OCI-LY3 (cell line): Measurements from ENCODE around the gene FICD.
A peak's percentile ranks its signal among the peaks of the same experiment; 100 is the strongest.

Experiments
- H2AFZ ChIP-seq: fragments of 200-600, 300-600 bp; shearing (Covaris generic); 2 replicates; pipeline ENCODE4 v1.6.0; 2014; ENCODE audit warnings: antibody characterized with exemption, low read depth, low read length
- H3K27ac ChIP-seq: fragments of 200-600, 300-600 bp; sonication (generic); 2 replicates; pipeline ENCODE4 v1.5.1; 2014; ENCODE audit warnings: mild to moderate bottlenecking, low read length, moderate library complexity, mixed read lengths
- H3K27me3 ChIP-seq: fragments of 200-600, 300-600 bp; sonication (generic); 2 replicates; pipeline ENCODE4 v1.6.1; 2014; ENCODE audit warnings: low read depth, low read length, mixed read lengths
- H3K36me3 ChIP-seq: fragments of 200-600, 300-600 bp; sonication (generic); replicated peaks from 2 replicates; pipeline ENCODE3; 2014; ENCODE audit warnings: low read depth, low read length, mixed read lengths
- H3K4me1 ChIP-seq: fragments of 300-600, 200-600 bp; sonication (generic); 2 replicates; pipeline ENCODE4 v1.6.1; 2014; ENCODE audit warnings: low read length, mixed read lengths
- H3K4me2 ChIP-seq: fragments of 200-600, 300-600 bp; sonication (generic); 2 replicates; pipeline ENCODE4 v1.6.1; 2014; ENCODE audit warnings: low read length, mixed read lengths
- H3K4me3 ChIP-seq: fragments of 300-600, 200-600 bp; sonication (generic); 2 replicates; pipeline ENCODE4 v1.5.1; 2014; ENCODE audit warnings: antibody characterized with exemption, mild to moderate bottlenecking, low read length, moderate library complexity
- H3K79me2 ChIP-seq: fragments of 300-600, 200-600 bp; shearing (Covaris generic); 2 replicates; pipeline ENCODE4 v1.6.1; 2014; ENCODE audit warnings: mild to moderate bottlenecking, low read length, mixed read lengths
- H3K9ac ChIP-seq: fragments of 300-600, 200-600 bp; shearing (Covaris generic); 2 replicates; pipeline ENCODE4 v1.6.0; 2014; ENCODE audit warnings: mild to moderate bottlenecking, low read length, moderate library complexity
- H3K9me3 ChIP-seq: fragments of 200-600, 300-600 bp; shearing (Covaris generic); 2 replicates; pipeline ENCODE4 v1.6.1; 2014; ENCODE audit warnings: low read length, mixed read lengths; ENCODE audit not compliant: insufficient read depth
- H4K20me1 ChIP-seq: fragments of 200-600, 300-600 bp; sonication (generic); 2 replicates; pipeline ENCODE4 v1.6.1; 2016; ENCODE audit warnings: low read length, mixed read lengths; ENCODE audit not compliant: insufficient read depth
- CTCF ChIP-seq: fragments of 200-600, 300-600 bp; sonication (generic); IDR thresholded peaks from 2 replicates; pipeline ENCODE4 v1.5.1; 2014; ENCODE audit warnings: antibody characterized with exemption, low read length, low read depth
- EZH2phosphoT487 ChIP-seq: fragments of 200-600 bp; shearing (Covaris generic); IDR thresholded peaks from 2 replicates; pipeline ENCODE4 v1.6.1; 2018; ENCODE audit warnings: antibody characterized with exemption, mixed run types, low read depth

Gene FICD

GRCh38 chr12:108561852-108562347, 46.8 kb downstream of the FICD start:
- Histone ChIP-seq H3K4me2 (peak overlapping the region; percentile 80), H3K27me3 (no peaks in the 10 kb centered on the region), H3K9me3 (no peaks in the 10 kb centered on the region), H3K36me3 (peaks cover 31% of the 10 kb centered on the region), H4K20me1 (peaks cover 28% of the 10 kb centered on the region), H3K27ac (peak overlapping the region; percentile 89), H3K9ac (peak overlapping the region; percentile 92), H2AFZ (peak overlapping the region; percentile 73), H3K4me3 (peak overlapping the region; percentile 91), H3K79me2 (peaks cover 73% of the 10 kb centered on the region), H3K4me1 (peaks cover 45% of the 10 kb centered on the region)
- TF ChIP-seq EZH2phosphoT487 (no peak), CTCF (no peak)

- TF ChIP-seq EZH2phosphoT487 (no peak), CTCF (no peak)
- Histone ChIP-seq H2AFZ (peak within 1 kb of the TSS; percentile 73), H3K4me1 (peaks cover 51% of the 10 kb centered on the region), H3K27me3 (no peaks in the 10 kb centered on the region), H3K4me3 (peak within 1 kb of the TSS; percentile 91), H3K9me3 (no peaks in the 10 kb centered on the region), H3K27ac (peak within 1 kb of the TSS; percentile 89), H3K79me2 (peaks cover 66% of the 10 kb centered on the region), H3K36me3 (peaks cover 35% of the 10 kb centered on the region), H4K20me1 (peaks cover 23% of the 10 kb centered on the region), H3K4me2 (peak within 1 kb of the TSS; percentile 91), H3K9ac (peak within 1 kb of the TSS; percentile 92)
These were observed 47.5 kb downstream of the FICD start, which contains the start of gene ISCU for GRCh38 chr12:108562348-108563135. TSS of gene ISCU (plus strand) at chr12:108562596. CDS start at chr12:108562623, 27 bp downstream.

- H3K4me2 ChIP-seq: peak overlapping the region; percentile 91
- peaks cover 59% of the 10 kb centered on the region for H3K79me2 ChIP-seq
- H3K4me1 ChIP-seq: peaks cover 58% of the 10 kb centered on the region
- no peaks in the 10 kb centered on the region for H3K27me3 ChIP-seq
- H4K20me1 ChIP-seq: peaks cover 15% of the 10 kb centered on the region
- peaks cover 36% of the 10 kb centered on the region for H3K36me3 ChIP-seq
- peak overlapping the region; percentile 91 for H3K4me3 ChIP-seq
- TF ChIP-seq CTCF (peak; percentile 91), EZH2phosphoT487 (no peak)
- H2AFZ ChIP-seq: no peak overlapping the region
- no peaks in the 10 kb centered on the region for H3K9me3 ChIP-seq
- peak overlapping the region; percentile 75 for H3K27ac ChIP-seq
- H3K9ac ChIP-seq: peak overlapping the region; percentile 88
These were observed 48.2 kb downstream of the FICD start for GRCh38 chr12:108563136-108563803.

GRCh38 chr12:108563804-108564151, 48.7 kb downstream of the FICD start:
- Histone ChIP-seq H3K27ac (peak overlapping the region; percentile 25), H3K79me2 (peaks cover 54% of the 10 kb centered on the region), H3K4me1 (peaks cover 64% of the 10 kb centered on the region), H3K4me2 (peak overlapping the region; percentile 91), H3K27me3 (no peaks in the 10 kb centered on the region), H3K9me3 (no peaks in the 10 kb centered on the region), H3K4me3 (peak overlapping the region; percentile 91), H4K20me1 (peaks cover 12% of the 10 kb centered on the region), H3K36me3 (peaks cover 39% of the 10 kb centered on the region), H2AFZ (no peak overlapping the region), H3K9ac (peak overlapping the region; percentile 46)
- TF ChIP-seq CTCF: no peak
- no peak for TF ChIP-seq EZH2phosphoT487
